HG03460 (cell line): Measurements from ENCODE around the gene ZNF567.
"Not testable (repeated sequence)": the region's sequence is repeated elsewhere in the genome, so short reads cannot be mapped to it uniquely, and the experiment has no call there.

ENCODE experiments used
- ATAC-seq: cut with Tn5 transposase; IDR thresholded peaks from one replicate; pipeline ENCODE4 v1.9.1; 2021; ENCODE audit not compliant: unreplicated experiment

Gene ZNF567

GRCh38 chr19:36687214-36688056 is at the start of gene ZNF567:
ZNF567 (plus strand) TSS chr19:36687612; CDS start chr19:36694868, 7,256 bp downstream.
- peak; percentile 87 for ATAC-seq

GRCh38 chr19:36638862-36639510 is 48.4 kb upstream of the ZNF567 start:
- no peak for ATAC-seq

GRCh38 chr19:36646746-36647145 is 40.7 kb upstream of the ZNF567 start:
- no peak for ATAC-seq

GRCh38 chr19:36652958-36653357 is 34.5 kb upstream of the ZNF567 start:
- ATAC-seq: no peak

GRCh38 chr19:36665832-36666231 is 21.6 kb upstream of the ZNF567 start:
- no peak for ATAC-seq

- ATAC-seq: no peak
These were observed 18.8 kb upstream of the ZNF567 start for GRCh38 chr19:36668646-36669045.

GRCh38 chr19:36672368-36672767 is 15.0 kb upstream of the ZNF567 start:
- ATAC-seq: no peak

- ATAC-seq: no peak
These were observed 13.2 kb upstream of the ZNF567 start for GRCh38 chr19:36674201-36674600.

- ATAC-seq: no peak
These were observed 8.0 kb upstream of the ZNF567 start for GRCh38 chr19:36679455-36679854.

GRCh38 chr19:36685835-36686234 is 1.6 kb upstream of the ZNF567 start:
- ATAC-seq: no peak

GRCh38 chr19:36686365-36687213 is 823 bp upstream of the ZNF567 start:
- no peak for ATAC-seq

GRCh38 chr19:36688058-36688457 is 646 bp downstream of the ZNF567 start:
- no peak for ATAC-seq

GRCh38 chr19:36707134-36707533 is 19.7 kb downstream of the ZNF567 start:
- ATAC-seq: no peak

- no peak for ATAC-seq
These were observed 22.0 kb downstream of the ZNF567 start for GRCh38 chr19:36709423-36709822.

GRCh38 chr19:36719687-36720556 is 32.5 kb downstream of the ZNF567 start:
- no peak for ATAC-seq

GRCh38 chr19:36736166-36736565 is 48.8 kb downstream of the ZNF567 start:
- ATAC-seq: not testable (repeated sequence)

GRCh38 chr19:36745870-36746269 is 58.5 kb downstream of the ZNF567 start:
- ATAC-seq: no peak

- ATAC-seq: no peak
These were observed 60.3 kb downstream of the ZNF567 start for GRCh38 chr19:36747750-36748149.

- no peak for ATAC-seq
These were observed 61.2 kb downstream of the ZNF567 start for GRCh38 chr19:36748431-36749275.

GRCh38 chr19:36749613-36750012 is 62.2 kb downstream of the ZNF567 start:
- not testable (repeated sequence) for ATAC-seq
